ENCODE results near the gene SHH. TPM values are rescaled to one million over a fixed set of nuclear protein-coding genes. Genes with fewer than 3 reads are reported as not detected.

SHH gene
- total and polyA plus RNA-seq, 2 donors (not counting 3 experiments of a cell fraction or from before 2014, with no cell fraction given): not detected

DNA sequence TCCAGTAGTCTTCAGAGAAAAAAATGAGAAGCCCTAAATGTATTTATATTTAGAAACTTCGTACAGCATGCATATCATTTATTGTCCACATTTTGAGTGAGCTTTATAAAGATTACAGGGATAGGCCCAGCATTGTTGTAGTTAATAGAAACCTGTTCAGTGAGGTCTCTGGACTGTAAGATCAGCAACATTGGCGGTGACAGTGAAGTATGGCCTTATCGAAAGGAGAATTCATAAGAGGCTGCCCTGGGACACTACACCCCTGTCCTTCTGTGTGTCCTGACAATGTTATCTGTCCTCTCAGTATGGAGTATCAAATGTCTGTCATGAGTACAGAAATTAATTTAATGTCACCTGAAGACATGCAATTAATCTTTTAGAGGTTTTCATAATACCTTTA, 57.2 kb downstream of the SHH start:
- CTCF ChIA-PET: interaction anchor here (1.0 to 2.4 kb wide), 3 partner anchors 13 to 156 kb away, joined by 3 to 11 read pairs (median 3); no protein-coding TSS in a partner anchor
- dilution Hi-C loops (cut with MboI; ENCODE audit: extremely low pct_ligation_motif_present, low sequenced_read_pairs): no loop called here

More for the DNA sequence above, 57.2 kb downstream of the SHH start:
- DNase-seq (ENCODE audit: low read depth, low spot score): no peak
- H3K9ac ChIP-seq (replicated peaks; ENCODE audit: extremely low read depth, insufficient read depth, low read length): no peak overlapping the region
- no peak overlapping the region for H3K4me2 ChIP-seq (ENCODE audit: insufficient read depth, low read length)
- TF ChIP-seq, protein P1, sequence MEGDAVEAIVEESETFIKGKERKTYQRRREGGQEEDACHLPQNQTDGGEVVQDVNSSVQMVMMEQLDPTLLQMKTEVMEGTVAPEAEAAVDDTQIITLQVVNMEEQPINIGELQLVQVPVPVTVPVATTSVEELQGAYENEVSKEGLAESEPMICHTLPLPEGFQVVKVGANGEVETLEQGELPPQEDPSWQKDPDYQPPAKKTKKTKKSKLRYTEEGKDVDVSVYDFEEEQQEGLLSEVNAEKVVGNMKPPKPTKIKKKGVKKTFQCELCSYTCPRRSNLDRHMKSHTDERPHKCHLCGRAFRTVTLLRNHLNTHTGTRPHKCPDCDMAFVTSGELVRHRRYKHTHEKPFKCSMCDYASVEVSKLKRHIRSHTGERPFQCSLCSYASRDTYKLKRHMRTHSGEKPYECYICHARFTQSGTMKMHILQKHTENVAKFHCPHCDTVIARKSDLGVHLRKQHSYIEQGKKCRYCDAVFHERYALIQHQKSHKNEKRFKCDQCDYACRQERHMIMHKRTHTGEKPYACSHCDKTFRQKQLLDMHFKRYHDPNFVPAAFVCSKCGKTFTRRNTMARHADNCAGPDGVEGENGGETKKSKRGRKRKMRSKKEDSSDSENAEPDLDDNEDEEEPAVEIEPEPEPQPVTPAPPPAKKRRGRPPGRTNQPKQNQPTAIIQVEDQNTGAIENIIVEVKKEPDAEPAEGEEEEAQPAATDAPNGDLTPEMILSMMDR (IDR thresholded peaks at IDR 0.05; ENCODE audit: extremely low read depth in 1 of 2, insufficient read depth in 1 of 2, low read depth in 1 of 2, low read length in 2 of 2): no peak
- TF ChIP-seq POLR2A (IDR thresholded peaks at IDR 0.05; ENCODE audit: low read depth, low read length) (no peak), GATA2 (IDR thresholded peaks at IDR 0.05; ENCODE audit: insufficient read depth, insufficient read length, low read depth, low read length) (no peak), MYC (IDR thresholded peaks at IDR 0.05; ENCODE audit: low read depth, low read length) (no peak), POLR2AphosphoS5 (IDR thresholded peaks at IDR 0.05; ENCODE audit: insufficient read depth, low read depth, low read length) (no peak), JUN (IDR thresholded peaks at IDR 0.05; ENCODE audit: borderline replicate concordance, insufficient read depth, insufficient read length, low read depth) (no peak)
- TF ChIP-seq, protein P2, sequence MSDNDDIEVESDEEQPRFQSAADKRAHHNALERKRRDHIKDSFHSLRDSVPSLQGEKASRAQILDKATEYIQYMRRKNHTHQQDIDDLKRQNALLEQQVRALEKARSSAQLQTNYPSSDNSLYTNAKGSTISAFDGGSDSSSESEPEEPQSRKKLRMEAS (IDR thresholded peaks at IDR 0.05; ENCODE audit: insufficient read depth, insufficient read length): no peak
- no peak for FAIRE-seq
- H3K36me3 ChIP-seq (ENCODE audit: control insufficient read depth in 2 of 2, extremely low read depth in 1 of 2, insufficient read depth in 2 of 2, low read length in 2 of 2): peaks cover 0 to 5% of the 10 kb centered on the region in 2 experiments
- BruUV-seq (replicated peaks): no TSS peak
- H2AFZ ChIP-seq (ENCODE audit: low read depth, low read length): no peak overlapping the region
- H3K9me3 ChIP-seq (replicated peaks; ENCODE audit: control insufficient read depth, insufficient read depth, low read length): no peaks in the 10 kb centered on the region
- intact Hi-C loops (cut with micrococcal nuclease): no loop called here
- POLR2A ChIA-PET: no interaction called here
- no peak overlapping the region for H3K4me3 ChIP-seq (replicated peaks in 1 of 3; ENCODE audit: insufficient read depth in 1 of 3, low read depth in 1 of 3, low read length in 3 of 3)
- no peaks in the 10 kb centered on the region for H3K9me1 ChIP-seq (replicated peaks; ENCODE audit: control insufficient read depth, extremely low read depth, insufficient read depth, low read length)
- H3K79me2 ChIP-seq (ENCODE audit: control insufficient read depth, insufficient read depth, low read length): peaks cover 66% of the 10 kb centered on the region
- no peak overlapping the region for H3K27ac ChIP-seq (ENCODE audit: insufficient read depth, low read depth, low read length)
- H3K27me3 ChIP-seq (ENCODE audit: control insufficient read depth in 2 of 2, insufficient read depth in 2 of 2, low read length in 2 of 2): no peaks in the 10 kb centered on the region
- peaks cover 9% of the 10 kb centered on the region for H4K20me1 ChIP-seq (replicated peaks; ENCODE audit: control insufficient read depth, extremely low read depth, insufficient read depth, low read length)
- H3K4me1 ChIP-seq (ENCODE audit: control insufficient read depth, extremely low read depth, insufficient read depth, low read length): peaks cover 5% of the 10 kb centered on the region
